HepG2 (cell line): ENCODE measurements around the gene TPSAB1. TPM values are rescaled to one million over a fixed set of nuclear protein-coding genes. Genes with fewer than 3 reads are reported as not detected.
"Not testable (repeated sequence)": the region's sequence is repeated elsewhere in the genome, so short reads cannot be mapped to it uniquely, and the experiment has no call there.

Experiments
- ATAC-seq: fragments of 200-7000 bp; cut with Tn5 transposase; 3 replicates; pipeline ENCODE4 v1.9.1; 2020; ENCODE audit warnings: mild to moderate bottlenecking, moderate library complexity
- BruUV-seq: library from RNA; stranded (reverse); fragments of 400-500 nt; replicated peaks from 2 replicates; lab custom pipeline; 2021; lab: Mats Ljungman, UMichigan
- CTCF ChIA-PET: fragments of 300-600 bp; formaldehyde crosslinking; extraction: SDS; loops from one replicate; lab custom pipeline; 2021; ENCODE audit warnings: low total read pairs, inconsistent platforms, low intra/inter-chr PET ratio; lab: Yijun Ruan, JAX
- POLR2A ChIA-PET: fragments of 350-600 bp; sonication (Branson Sonifier 250); formaldehyde crosslinking; loops from one replicate; lab custom pipeline; 2020; ENCODE audit warnings: antibody characterized with exemption, inconsistent platforms; lab: Yijun Ruan, JAX
- DNase-seq: peaks from one replicate; pipeline ENCODE4 v3.0.0-alpha.2; 2015; ENCODE audit warnings: low spot score
- FAIRE-seq: peaks from 3 replicates; lab custom pipeline; 2011; peaks lifted over from hg19 to GRCh38; lab: Jason Lieb, UNC
- H2AFZ ChIP-seq: one replicate; pipeline ENCODE4 v1.6.1; 2011; ENCODE audit warnings: low read length, inconsistent platforms
- H3K27ac ChIP-seq: fragments of 300-600 bp; 3 replicates; pipeline ENCODE4 v1.8.0; 2011; ENCODE audit warnings: mixed run types, mild to moderate bottlenecking, mixed read lengths, low read length, inconsistent platforms; ENCODE audit not compliant: insufficient read depth; ENCODE audit errors: extremely low read length
- H3K27me3 ChIP-seq, 2 experiments: fragments of 200-600 bp in 1 of 2; 2 replicates in 1 of 2; 3 replicates in 1 of 2; pipeline versions ENCODE4 v1.6.0 to v1.8.0; 2011; ENCODE audit warnings: low read length in 2 of 2, mild to moderate bottlenecking in 2 of 2, moderate library complexity in 2 of 2, inconsistent platforms in 1 of 2; ENCODE audit not compliant: insufficient read depth in 2 of 2, control insufficient read depth in 1 of 2
- H3K36me3 ChIP-seq, 2 experiments: fragments of 200-600 bp in 1 of 2; replicated peaks in 1 of 2; 2 replicates in 1 of 2; 3 replicates in 1 of 2; pipeline versions ENCODE4 v1.5.1 to v1.8.0; 2011; ENCODE audit warnings: low read length in 2 of 2, inconsistent platforms in 1 of 2; ENCODE audit not compliant: insufficient read depth in 2 of 2, control insufficient read depth in 1 of 2
- H3K4me1 ChIP-seq: 2 replicates; pipeline ENCODE4 v1.5.1; 2012; ENCODE audit warnings: low read length, inconsistent platforms; ENCODE audit not compliant: insufficient read depth
- H3K4me2 ChIP-seq: 2 replicates; pipeline ENCODE4 v1.6.0; 2011; ENCODE audit warnings: low read depth, low read length, inconsistent platforms
- H3K4me3 ChIP-seq, 3 experiments: fragments of 200-600 bp in 1 of 3; sonication (generic), shearing (Covaris generic) in 1 of 3; replicated peaks in 1 of 3; 2 replicates each; pipeline ENCODE4 v1.5.1; 2011 to 2016; ENCODE audit warnings: low read length in 3 of 3, inconsistent platforms in 2 of 3, low read depth in 2 of 3, mild to moderate bottlenecking in 2 of 3, control low read depth in 1 of 3, mixed read lengths in 1 of 3; ENCODE audit not compliant: insufficient read depth in 1 of 3
- H3K79me2 ChIP-seq: one replicate; pipeline ENCODE4 v1.6.1; 2011; ENCODE audit warnings: low read length, inconsistent platforms; ENCODE audit not compliant: insufficient read depth
- H3K9ac ChIP-seq: 2 replicates; pipeline ENCODE4 v1.6.0; 2011; ENCODE audit warnings: mild to moderate bottlenecking, low read depth, low read length, inconsistent platforms; ENCODE audit not compliant: insufficient read depth
- H3K9me3 ChIP-seq: 2 replicates; pipeline ENCODE4 v1.5.1; 2012; ENCODE audit warnings: mild to moderate bottlenecking, low read length
- H4K20me1 ChIP-seq: 2 replicates; pipeline ENCODE4 v1.6.0; 2011; ENCODE audit warnings: inconsistent platforms, mild to moderate bottlenecking, low read length, moderate library complexity; ENCODE audit not compliant: insufficient read depth
- MAFK ChIP-seq, 2 experiments: IDR thresholded peaks in 1 of 2; conservative IDR thresholded peaks in 1 of 2; 2 replicates each; pipeline ENCODE4 v1.6.1; 2011; ENCODE audit warnings: improper control_type of control experiment in 2 of 2, low read length in 2 of 2
- NFE2L2 ChIP-seq: fragments of 150-350 bp; IDR thresholded peaks from 2 replicates; pipeline ENCODE4 v1.6.1; 2014; ENCODE audit warnings: low read length
- ZNF687 ChIP-seq: sonication (generic); formaldehyde crosslinking; IDR thresholded peaks from 2 replicates; pipeline ENCODE4 v1.5.1; 2020; ENCODE audit warnings: mild to moderate bottlenecking, missing genetic modification reagents, moderate library complexity
- WGBS: methylation state at CpG from one replicate; pipeline ENCODE4 v1.1.6; 2017; ENCODE audit warnings: low lambda C conversion rate; 5-methylcytosine and 5-hydroxymethylcytosine counted together
- in situ Hi-C: cut with HindIII; loops from 2 replicates; pipeline ENCODE4 v1.10.0; 2017; ENCODE audit warnings: low pct_unique_long_range_greater_than_20kb; ENCODE audit not compliant: extremely low pct_ligation_motif_present
- intact Hi-C: fragments of 100-400 bp; cut with micrococcal nuclease; formaldehyde crosslinking; loops from one replicate; pipeline ENCODE4 v1.10.0; 2022; ENCODE audit not compliant: unreplicated experiment
- polyA plus RNA-seq, 8 experiments: library from polyadenylated mRNA; depleted of rRNA in 3 of 8; stranded (reverse) in 7 of 8; unstranded in 1 of 8; fragments of >200 nt; fragmentation: Illumina TruSeq in 4 of 8; extraction: Trizol in 4 of 8; gene quantifications; 2 replicates each; pipeline versions ENCODE4 v1.2.1 to v1.2.3, GENCODE V29; 2011 to 2016; ENCODE audit warnings: low read depth in 4 of 8, missing spikeins in 1 of 8, mixed read lengths in 1 of 8; ENCODE audit not compliant: insufficient read depth in 1 of 8
- total RNA-seq, 5 experiments: library from RNA; depleted of rRNA; stranded (reverse); fragments of >200 nt; fragmentation: Illumina TruSeq; extraction: Trizol; gene quantifications; 2 replicates each; pipeline ENCODE4 v1.2.3, GENCODE V29; 2016; ENCODE audit warnings: low read depth in 1 of 5

TPSAB1 gene
- total and polyA plus RNA-seq, 2 of the 13 experiments (the other 11 are each of a cell fraction or from before 2014, with no cell fraction given), result 0.12 TPM; not detected in 1

GRCh38 chr16:1225728-1226311 lies 14.7 kb upstream of the TPSAB1 start:
- H3K9me3 ChIP-seq, FAIRE-seq, H3K27ac ChIP-seq, H3K79me2 ChIP-seq, H4K20me1 ChIP-seq, intact Hi-C loops, H3K9ac ChIP-seq, H2AFZ ChIP-seq, CTCF ChIA-PET, POLR2A ChIA-PET, BruUV-seq, H3K4me3 ChIP-seq, DNase-seq, H3K36me3 ChIP-seq, in situ Hi-C loops, H3K4me2 ChIP-seq: not testable (repeated sequence)
- 22% methylated on average over 9 of the region's 24 CpGs for WGBS
- peaks cover 10 to 44% of the 10 kb centered on the region in 2 experiments; a peak in 4 of 5 replicates for H3K27me3 ChIP-seq
- TF ChIP-seq ZNF687 (CRISPR knock-in tag) (peak; percentile 5; the same call in 1 of the 2 replicates), NFE2L2 (0 out of 2 replicates have a peak, but pooled peaks have one; percentile 23), MAFK (conservative IDR thresholded peaks at IDR 0.05 in 1 of 2, IDR thresholded peaks at IDR 0.05 in 1 of 2; ENCODE audit: low read length in 2 of 2) (peak; percentile 27 to 60; a peak in 3 of 4 replicates)
- peaks cover 10% of the 10 kb centered on the region for H3K4me1 ChIP-seq
- peak; percentile 9; the same call in 2 of the 3 replicates for ATAC-seq

GRCh38 chr16:1226692-1227091 lies 13.8 kb upstream of the TPSAB1 start:
- DNase-seq, H2AFZ ChIP-seq, H4K20me1 ChIP-seq, POLR2A ChIA-PET, H3K9me3 ChIP-seq, H3K4me3 ChIP-seq, H3K4me2 ChIP-seq, intact Hi-C loops, in situ Hi-C loops, H3K9ac ChIP-seq, H3K27ac ChIP-seq, BruUV-seq, H3K79me2 ChIP-seq, ATAC-seq, CTCF ChIA-PET, H3K36me3 ChIP-seq, FAIRE-seq: not testable (repeated sequence)
- Histone ChIP-seq H3K27me3 (peaks cover 10 to 41% of the 10 kb centered on the region in 2 experiments; a peak in 4 of 5 replicates), H3K4me1 (peaks cover 10% of the 10 kb centered on the region)
- WGBS, result no CpG with 5 or more reads among the region's 14 CpGs

GRCh38 chr16:1228227-1228626 lies 12.3 kb upstream of the TPSAB1 start:
- BruUV-seq, CTCF ChIA-PET: not testable (repeated sequence)

More at GRCh38 chr16:1228227-1228626, 12.3 kb upstream of the TPSAB1 start:
- H3K27me3 ChIP-seq, result peaks cover 10 to 25% of the 10 kb centered on the region in 2 experiments; a peak in 4 of 5 replicates
- FAIRE-seq, ATAC-seq, H3K4me2 ChIP-seq, H3K9ac ChIP-seq, H3K79me2 ChIP-seq, H3K4me3 ChIP-seq, H2AFZ ChIP-seq, H4K20me1 ChIP-seq, H3K36me3 ChIP-seq, POLR2A ChIA-PET, DNase-seq, H3K27ac ChIP-seq, H3K9me3 ChIP-seq, in situ Hi-C loops, intact Hi-C loops: not testable (repeated sequence)
- H3K4me1 ChIP-seq, result peaks cover 10% of the 10 kb centered on the region
- 32% methylated on average over 5 of the region's 7 CpGs for WGBS
